ENCODE results near the gene FAF2. TPM values are rescaled to one million over a fixed set of nuclear protein-coding genes. Genes with fewer than 3 reads are reported as not detected.
A peak's percentile ranks its signal among the peaks of the same experiment; 100 is the strongest.

The FAF2 gene
- total RNA-seq, 2 donors from 2014 or later = 23.0 to 31.2 TPM

- Histone ChIP-seq H3K27ac (peak overlapping the region; percentile 96 to 97), H3K4me3 (peak overlapping the region; percentile 90), H3K4me1 (ENCODE audit: control insufficient read depth in 1 of 2, low read depth in 2 of 2) (peaks cover 15 to 20% of the 10 kb centered on the region in 2 donors), H3K9me3 (no peaks in the 10 kb centered on the region), H3K27me3 (replicated peaks; ENCODE audit: insufficient read depth) (no peaks in the 10 kb centered on the region), H3K36me3 (no peaks in the 10 kb centered on the region)
- DNase-seq (ENCODE audit: low spot score) (no peak), ATAC-seq (ENCODE audit: insufficient number of reproducible peaks, low FRiP score, low read depth) (no peak)
- TF ChIP-seq, protein P1, sequence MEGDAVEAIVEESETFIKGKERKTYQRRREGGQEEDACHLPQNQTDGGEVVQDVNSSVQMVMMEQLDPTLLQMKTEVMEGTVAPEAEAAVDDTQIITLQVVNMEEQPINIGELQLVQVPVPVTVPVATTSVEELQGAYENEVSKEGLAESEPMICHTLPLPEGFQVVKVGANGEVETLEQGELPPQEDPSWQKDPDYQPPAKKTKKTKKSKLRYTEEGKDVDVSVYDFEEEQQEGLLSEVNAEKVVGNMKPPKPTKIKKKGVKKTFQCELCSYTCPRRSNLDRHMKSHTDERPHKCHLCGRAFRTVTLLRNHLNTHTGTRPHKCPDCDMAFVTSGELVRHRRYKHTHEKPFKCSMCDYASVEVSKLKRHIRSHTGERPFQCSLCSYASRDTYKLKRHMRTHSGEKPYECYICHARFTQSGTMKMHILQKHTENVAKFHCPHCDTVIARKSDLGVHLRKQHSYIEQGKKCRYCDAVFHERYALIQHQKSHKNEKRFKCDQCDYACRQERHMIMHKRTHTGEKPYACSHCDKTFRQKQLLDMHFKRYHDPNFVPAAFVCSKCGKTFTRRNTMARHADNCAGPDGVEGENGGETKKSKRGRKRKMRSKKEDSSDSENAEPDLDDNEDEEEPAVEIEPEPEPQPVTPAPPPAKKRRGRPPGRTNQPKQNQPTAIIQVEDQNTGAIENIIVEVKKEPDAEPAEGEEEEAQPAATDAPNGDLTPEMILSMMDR (IDR thresholded peaks at IDR 0.05) = no peak
These were observed 1.1 kb upstream of the FAF2 start for GRCh38 chr5:176446884-176447590.

- TF ChIP-seq, protein P1 (IDR thresholded peaks at IDR 0.05) = no peak
- ATAC-seq (ENCODE audit: insufficient number of reproducible peaks, low FRiP score, low read depth) (peak; percentile 8), DNase-seq (ENCODE audit: low spot score) (no peak)
- H3K27ac ChIP-seq = peak overlapping the region; percentile 96 to 97
- no peaks in the 10 kb centered on the region for H3K36me3 ChIP-seq
- no peaks in the 10 kb centered on the region for H3K27me3 ChIP-seq (replicated peaks; ENCODE audit: insufficient read depth)
- H3K4me3 ChIP-seq = peak overlapping the region; percentile 90
- H3K4me1 ChIP-seq (ENCODE audit: control insufficient read depth in 1 of 2, low read depth in 2 of 2) = peaks cover 15 to 25% of the 10 kb centered on the region in 2 donors
- H3K9me3 ChIP-seq = no peaks in the 10 kb centered on the region
These were observed 601 bp upstream of the FAF2 start for GRCh38 chr5:176447591-176447977.

DNA sequence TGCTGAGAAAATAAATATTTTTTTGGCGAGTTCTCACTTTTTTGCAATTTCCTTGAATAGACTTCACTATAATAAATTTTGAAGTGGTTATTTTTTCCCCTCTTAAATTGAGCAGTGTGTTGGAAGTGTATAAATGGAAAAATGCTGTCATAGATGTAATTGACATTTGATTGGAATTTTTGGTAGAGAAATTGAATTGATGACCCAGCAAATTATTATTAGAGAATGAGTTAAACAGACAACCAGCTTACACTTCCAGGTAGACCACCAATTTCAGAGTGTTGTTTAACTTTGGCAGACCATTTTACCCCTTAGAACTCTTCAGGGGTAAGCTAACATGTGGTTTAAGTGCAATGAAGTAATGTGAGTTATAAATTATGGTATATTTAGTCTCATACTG lies 1.9 kb downstream of the FAF2 start:
- Histone ChIP-seq H3K4me1 (ENCODE audit: control insufficient read depth in 1 of 2, low read depth in 2 of 2) (peaks cover 15 to 27% of the 10 kb centered on the region in 2 donors), H3K9me3 (no peaks in the 10 kb centered on the region), H3K27ac (no peak overlapping the region), H3K36me3 (no peaks in the 10 kb centered on the region), H3K4me3 (no peak overlapping the region), H3K27me3 (replicated peaks; ENCODE audit: insufficient read depth) (no peaks in the 10 kb centered on the region)
- TF ChIP-seq, protein P1 (IDR thresholded peaks at IDR 0.05) = no peak
- ATAC-seq (ENCODE audit: insufficient number of reproducible peaks, low FRiP score, low read depth) = no peak
- DNase-seq (ENCODE audit: low spot score) = no peak

GRCh38 chr5:176454724-176455394 lies 6.7 kb downstream of the FAF2 start:
- ATAC-seq (ENCODE audit: insufficient number of reproducible peaks, low FRiP score, low read depth) = no peak
- DNase-seq (ENCODE audit: low spot score) = no peak
- no peak overlapping the region for H3K4me3 ChIP-seq
- no peaks in the 10 kb centered on the region for H3K27me3 ChIP-seq (replicated peaks; ENCODE audit: insufficient read depth)
- TF ChIP-seq, protein P1 (IDR thresholded peaks at IDR 0.05) = no peak
- peaks cover 17 to 25% of the 10 kb centered on the region in 2 donors for H3K4me1 ChIP-seq (ENCODE audit: control insufficient read depth in 1 of 2, low read depth in 2 of 2)
- no peak overlapping the region for H3K27ac ChIP-seq
- H3K36me3 ChIP-seq = no peaks in the 10 kb centered on the region
- no peaks in the 10 kb centered on the region for H3K9me3 ChIP-seq

DNA sequence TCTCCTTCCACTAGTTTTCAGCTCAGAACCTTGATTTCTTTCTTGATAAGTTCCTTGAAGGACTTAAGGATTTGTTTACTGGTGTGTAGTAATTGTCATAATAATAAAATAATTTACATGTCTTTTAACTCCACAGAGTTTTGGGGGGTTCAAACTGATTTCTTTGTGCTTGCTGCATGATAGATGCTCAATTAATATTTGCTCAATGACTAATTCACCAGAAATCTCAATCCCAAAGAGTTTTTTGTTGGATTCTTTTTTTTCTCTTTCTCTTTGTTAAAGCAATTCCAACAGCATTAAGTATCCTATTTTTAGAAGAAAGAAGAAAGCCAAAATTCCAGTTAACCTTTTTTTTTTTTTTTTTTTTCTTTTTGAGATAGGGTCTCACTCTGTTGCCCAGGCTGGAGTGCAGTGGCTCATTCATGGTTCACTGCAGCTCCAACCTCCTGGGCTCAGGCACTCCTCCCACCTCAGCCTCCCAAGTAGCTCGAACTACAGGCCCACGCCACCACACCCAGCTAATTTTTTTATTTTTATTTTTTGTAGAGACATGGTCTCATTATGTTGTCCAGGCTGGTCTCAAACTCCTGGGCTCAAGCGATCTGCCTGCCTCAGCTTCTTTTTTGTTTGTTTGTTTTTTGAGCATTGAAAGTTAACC lies 10.8 kb downstream of the FAF2 start:
- no peaks in the 10 kb centered on the region for H3K27me3 ChIP-seq (replicated peaks; ENCODE audit: insufficient read depth)
- ATAC-seq (ENCODE audit: insufficient number of reproducible peaks, low FRiP score, low read depth) = no peak
- no peaks in the 10 kb centered on the region for H3K36me3 ChIP-seq
- no peak overlapping the region for H3K4me3 ChIP-seq
- no peak for DNase-seq (ENCODE audit: low spot score)
- peak overlapping the region in 1 of 2 donors; percentile 30 for H3K27ac ChIP-seq
- TF ChIP-seq, protein P1 (IDR thresholded peaks at IDR 0.05) = no peak
- H3K9me3 ChIP-seq = no peaks in the 10 kb centered on the region
- peaks cover 16 to 29% of the 10 kb centered on the region in 2 donors for H3K4me1 ChIP-seq (ENCODE audit: control insufficient read depth in 1 of 2, low read depth in 2 of 2)
